Inflammatory macrophage (primary cell): ENCODE results near the gene WDHD1.
A peak's percentile ranks its signal among the peaks of the same experiment; 100 is the strongest.
"Not testable (repeated sequence)": the region's sequence is repeated elsewhere in the genome, so short reads cannot be mapped to it uniquely, and the experiment has no call there.

Experiments
- DNase-seq, 2 donors: peaks; one replicate each; pipeline ENCODE4 v3.0.0-alpha.2; 2020 to 2022

Gene WDHD1

DNA sequence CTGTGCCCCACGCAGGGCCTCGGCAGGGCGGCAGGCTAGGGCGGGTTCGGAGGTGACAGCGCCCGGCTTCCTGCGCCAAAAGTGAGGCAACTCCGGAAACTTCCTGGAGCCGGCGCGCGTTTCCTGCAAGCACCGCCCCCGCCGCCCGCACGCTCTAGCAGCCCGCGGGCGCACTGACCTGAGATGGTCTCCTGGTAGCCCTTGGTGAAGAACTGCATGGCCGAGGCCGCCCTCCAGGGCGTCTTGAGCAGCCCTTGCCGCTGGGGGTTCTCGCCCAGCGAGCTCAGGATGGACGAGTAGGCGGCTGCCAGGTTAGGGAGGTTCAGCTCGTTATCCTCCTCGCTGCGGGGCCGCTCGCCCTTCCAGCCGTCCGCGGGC lies 124.8 kb downstream of the WDHD1 start:
- peak; percentile 59 to 67 for DNase-seq

DNA sequence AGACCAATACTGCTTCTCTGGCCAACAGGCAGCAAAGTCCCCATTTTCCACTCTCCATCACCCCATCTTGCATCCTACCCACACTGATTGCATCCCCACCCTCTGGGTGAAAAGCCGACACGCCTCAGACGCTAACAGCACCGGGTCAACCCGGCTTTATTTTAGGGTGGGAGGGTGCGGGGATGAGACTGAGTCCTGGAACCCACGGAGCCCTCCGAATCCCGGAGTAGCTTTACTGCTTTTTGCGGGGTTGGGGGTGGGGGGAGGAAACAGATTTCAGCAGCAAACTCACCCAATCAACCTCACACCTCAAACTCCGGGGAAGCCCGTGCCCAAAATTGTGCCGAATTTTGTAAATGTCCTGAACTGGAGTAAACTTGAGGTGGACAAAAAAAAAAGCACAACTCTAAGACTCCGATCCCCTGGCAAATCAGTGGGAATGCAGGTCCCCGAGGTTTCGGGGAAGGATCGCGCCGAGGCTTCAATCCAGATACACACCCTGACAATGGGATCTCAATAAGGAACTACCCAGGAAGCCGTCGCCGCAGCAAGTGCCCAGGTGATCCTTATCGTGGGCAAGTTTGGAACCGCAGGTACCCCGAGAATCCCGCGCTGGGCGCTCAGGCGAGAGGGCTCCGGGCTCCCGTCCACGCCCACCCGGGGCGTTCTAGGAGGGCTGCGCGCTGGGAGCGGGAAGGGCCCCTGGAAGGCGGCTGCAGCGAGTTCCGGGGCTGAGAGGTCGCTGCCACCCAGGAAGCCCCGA lies 125.3 kb downstream of the WDHD1 start:
- no peak for DNase-seq

DNA sequence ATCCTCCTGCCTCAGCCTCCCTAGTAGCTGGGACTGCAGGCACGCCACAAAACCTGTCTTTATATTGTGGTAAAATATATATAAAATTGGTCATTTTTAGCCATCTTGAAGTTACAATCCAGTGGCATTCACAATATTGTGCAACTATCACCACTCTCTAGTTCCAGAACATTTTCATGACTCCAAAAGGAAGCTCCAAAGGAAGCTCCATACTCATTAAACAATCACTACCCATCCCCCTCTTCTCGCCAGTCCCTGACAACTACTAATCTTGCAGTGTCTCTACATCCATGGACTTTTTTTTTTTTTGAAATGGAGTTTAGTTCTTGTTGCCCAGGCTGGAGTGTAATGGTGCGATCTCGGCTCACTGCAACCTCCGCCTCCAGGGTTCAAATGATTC lies 127.3 kb downstream of the WDHD1 start:
- DNase-seq: no peak

DNA sequence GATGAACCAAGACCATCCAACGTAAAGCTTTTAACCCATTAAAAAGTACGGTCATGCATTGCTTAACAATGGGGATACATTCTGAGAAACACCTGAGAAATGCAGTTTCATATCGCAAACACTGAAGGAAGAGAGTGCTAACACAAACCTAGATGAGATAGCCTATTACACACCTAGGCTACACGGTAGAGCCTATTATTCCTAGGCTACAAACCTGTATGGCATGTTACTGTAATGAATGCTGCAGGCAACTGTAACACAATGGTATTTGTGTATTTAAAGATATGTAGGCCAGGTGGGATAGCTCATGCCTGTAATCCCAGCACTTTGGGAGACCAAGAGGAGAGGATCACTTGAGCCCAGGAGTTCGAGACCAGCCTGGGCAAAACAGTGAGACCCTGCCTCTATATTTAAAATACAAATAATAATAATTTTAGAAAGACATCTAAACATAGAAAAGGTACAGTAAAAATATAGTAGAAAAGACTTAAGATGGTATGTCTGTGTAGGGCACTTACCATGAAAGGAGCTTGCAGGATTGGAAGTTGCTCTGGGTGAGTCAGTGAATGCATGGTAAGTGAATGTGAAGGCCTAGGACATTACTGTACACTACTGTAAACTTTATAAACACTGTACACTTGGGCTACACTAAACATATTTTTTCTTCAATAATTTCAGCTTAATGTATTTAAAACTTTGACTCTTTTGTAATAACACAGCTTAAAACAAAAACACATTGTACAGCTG lies 128.9 kb downstream of the WDHD1 start:
- DNase-seq: not testable (repeated sequence)

DNA sequence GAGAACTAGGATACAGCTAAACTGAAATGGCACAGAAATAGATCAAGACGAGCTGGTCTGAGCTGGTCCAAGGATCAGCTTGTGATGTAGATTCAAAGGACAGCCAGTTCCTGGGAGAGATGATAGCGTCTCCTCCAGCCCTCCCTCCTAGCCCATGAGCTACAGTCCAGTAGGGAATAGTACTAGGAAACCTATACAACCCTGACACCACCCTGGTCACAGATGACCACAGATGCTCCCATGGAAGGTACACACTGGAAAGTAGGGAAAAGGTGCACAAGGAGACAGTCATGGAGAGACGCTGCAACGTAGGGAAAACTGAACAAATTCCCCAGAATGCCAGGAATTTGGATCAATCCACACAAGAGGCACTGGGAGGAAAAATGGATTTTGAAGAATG lies 131.2 kb downstream of the WDHD1 start:
- no peak for DNase-seq

DNA sequence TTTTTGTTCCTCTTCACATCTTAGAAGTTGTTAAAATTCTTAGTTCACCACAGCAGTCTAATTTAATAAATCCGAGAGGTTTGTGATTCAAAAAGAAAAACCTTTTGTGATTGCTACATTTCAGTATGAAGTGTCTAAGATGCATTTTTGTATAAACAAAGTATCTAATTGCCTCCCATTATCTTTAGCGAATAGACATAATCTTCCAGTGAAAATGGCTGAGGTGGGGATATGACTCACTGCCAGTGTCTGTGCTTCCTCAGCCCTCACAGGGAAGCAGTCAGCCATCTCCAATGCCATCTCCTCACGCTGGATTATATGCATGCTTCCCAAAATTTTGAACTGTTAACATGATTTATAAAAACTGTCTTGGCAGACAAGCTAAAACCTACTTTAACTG lies 131.9 kb downstream of the WDHD1 start:
- no peak for DNase-seq

DNA sequence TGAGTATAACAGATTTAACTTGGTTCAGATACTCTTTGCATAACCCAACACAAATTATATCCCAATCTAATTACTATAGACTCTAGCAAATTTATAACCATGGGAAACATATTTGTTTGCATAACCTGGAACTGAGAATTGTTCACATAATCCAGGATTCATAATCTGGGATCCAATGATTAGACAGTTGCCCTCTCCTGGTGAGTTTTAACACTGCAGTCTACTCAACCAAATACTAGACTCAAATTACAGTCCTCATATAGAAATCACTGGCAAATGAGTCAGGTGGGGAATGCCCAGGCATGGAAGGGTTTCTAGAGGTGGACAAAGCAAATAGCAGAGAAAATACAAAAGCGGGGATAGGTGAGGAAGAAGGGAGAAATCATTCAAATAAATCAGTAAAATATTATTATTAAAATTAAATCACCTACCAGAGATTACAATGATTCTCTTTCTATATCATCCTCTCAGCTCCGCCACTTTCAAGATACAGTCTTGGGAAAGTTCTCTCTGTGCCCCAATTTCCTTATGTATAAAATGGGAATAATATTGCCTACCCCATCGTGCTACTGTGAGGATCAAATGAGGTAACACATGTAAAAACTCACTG lies 133.6 kb downstream of the WDHD1 start:
- DNase-seq: peak; percentile 52 to 65

DNA sequence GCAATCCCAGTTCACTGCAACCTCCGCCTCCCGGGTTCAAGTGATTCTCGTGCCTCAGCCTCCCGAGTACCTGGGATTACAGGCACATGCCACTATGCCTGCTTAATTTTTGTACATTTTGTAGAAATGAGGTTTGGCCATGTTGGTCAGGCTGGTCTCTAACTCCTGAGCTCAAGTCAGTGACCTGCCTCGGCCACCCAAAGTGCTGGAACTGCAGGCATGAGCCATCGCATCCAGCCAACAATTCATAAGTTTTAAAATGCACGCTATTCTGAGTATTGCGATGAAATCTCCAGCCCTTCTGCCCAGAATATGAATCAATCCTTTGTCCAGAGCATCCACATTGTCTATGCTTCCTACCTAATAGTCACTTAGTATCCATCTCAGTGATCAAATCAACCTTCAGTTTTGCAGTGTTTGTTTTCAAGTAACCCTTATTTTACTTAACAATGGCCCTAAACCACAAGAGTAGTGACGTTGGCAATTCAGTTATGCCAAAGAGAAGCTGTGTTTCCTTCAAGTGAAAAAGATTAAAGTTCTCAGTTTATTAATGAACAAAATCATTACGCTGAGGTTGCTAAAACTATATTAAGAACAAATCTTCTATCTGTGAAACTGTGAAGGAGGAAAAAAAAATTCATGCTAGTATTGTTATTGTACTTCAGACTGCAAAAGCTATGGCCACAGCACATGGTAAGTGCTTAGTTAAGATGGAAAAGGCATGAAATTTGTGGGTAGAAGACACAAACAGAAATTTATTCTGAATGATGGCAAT lies 135.2 kb downstream of the WDHD1 start:
- DNase-seq: no peak

DNA sequence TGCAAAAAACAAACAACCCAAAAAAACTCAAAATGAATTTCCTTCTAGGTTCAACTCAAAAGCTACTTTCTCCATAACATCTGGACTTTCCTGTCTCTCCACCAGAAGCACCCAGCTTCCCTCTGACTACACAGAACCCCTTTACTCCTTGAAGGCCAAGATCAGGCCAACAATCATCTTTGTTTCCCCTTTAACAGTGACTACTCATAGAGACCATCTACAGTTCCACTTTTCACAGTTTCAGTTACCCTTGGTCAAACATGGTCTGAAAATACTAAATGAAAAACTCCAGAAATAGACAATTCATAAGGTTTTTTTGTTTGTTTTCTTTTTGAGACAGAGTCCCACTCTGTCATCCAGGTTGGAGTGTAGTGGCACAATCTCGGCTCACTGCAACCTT lies 136.1 kb downstream of the WDHD1 start:
- peak; percentile 30 to 52 for DNase-seq

DNA sequence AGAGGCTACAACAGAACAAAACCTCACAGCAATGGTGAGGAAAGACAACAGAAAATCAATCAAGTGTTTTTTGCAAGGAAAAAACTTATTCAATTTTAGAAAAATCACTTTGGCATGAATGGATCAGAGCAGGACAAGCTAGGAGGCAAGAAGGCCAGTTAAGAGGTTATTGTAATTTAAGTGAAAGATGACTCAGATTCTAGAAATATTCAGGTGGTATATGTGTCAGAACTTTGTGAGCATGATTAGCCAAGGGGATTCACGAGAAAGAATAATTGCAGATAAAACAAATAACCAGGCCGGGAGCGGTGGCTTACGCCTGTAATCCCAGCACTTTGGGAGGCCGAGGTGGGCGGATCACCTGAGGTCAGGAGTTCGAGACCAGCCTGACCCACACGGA lies 137.0 kb downstream of the WDHD1 start:
- DNase-seq: no peak
